K562 (cell line): Measurements from ENCODE around the gene TP53BP2. TPM values are rescaled to one million over a fixed set of nuclear protein-coding genes. Genes with fewer than 3 reads are reported as not detected.

Experiments
- ATAC-seq: fragments of 200-7000 bp; cut with Tn5 transposase; 3 replicates; pipeline ENCODE4 v1.9.1; 2020; ENCODE audit warnings: moderate library complexity
- BruUV-seq: library from RNA; stranded (reverse); fragments of 400-500 nt; replicated peaks from 2 replicates; lab custom pipeline; 2021; lab: Mats Ljungman, UMichigan
- CTCF ChIA-PET: fragments of 300-600 bp; formaldehyde crosslinking; extraction: SDS; loops from one replicate; lab custom pipeline; 2021; ENCODE audit warnings: low intra/inter-chr PET ratio; lab: Yijun Ruan, JAX
- POLR2A ChIA-PET: fragments of 300-600, 350-650 bp; sonication (Branson Sonifier 250); formaldehyde crosslinking; extraction: SDS; loops from one replicate; lab custom pipeline; 2021; ENCODE audit warnings: antibody characterized with exemption, inconsistent platforms; lab: Yijun Ruan, JAX
- DNase-seq, 4 experiments: peaks; one replicate each; pipeline versions ENCODE4 v3.0.0 to v3.0.0-alpha.2; 2011 to 2018; ENCODE audit warnings: low spot score in 3 of 4, mixed read lengths in 3 of 4; ENCODE audit errors: extremely low read depth in 1 of 4
- FAIRE-seq: peaks from 2 replicates; lab custom pipeline; 2011; peaks lifted over from hg19 to GRCh38; lab: Jason Lieb, UNC
- H2AFZ ChIP-seq: 2 replicates; pipeline ENCODE4 v1.6.0; 2011; ENCODE audit warnings: low read depth, low read length, control low read depth, inconsistent platforms
- H3K27ac ChIP-seq: fragments of 200-600 bp; 3 replicates; pipeline ENCODE4 v1.8.0; 2011; ENCODE audit warnings: low read depth, mild to moderate bottlenecking, control low read depth, inconsistent platforms, low read length, moderate library complexity, mixed read lengths; ENCODE audit errors: extremely low read depth
- H3K27me3 ChIP-seq, 2 experiments: fragments of 300-600 bp in 1 of 2; 2 replicates in 1 of 2; 3 replicates in 1 of 2; pipeline versions ENCODE4 v1.6.0 to v1.8.0; 2011; ENCODE audit warnings: inconsistent platforms in 2 of 2, low read length in 2 of 2, mild to moderate bottlenecking in 1 of 2, mixed read lengths in 1 of 2, moderate library complexity in 1 of 2; ENCODE audit not compliant: control insufficient read depth in 2 of 2, insufficient read depth in 2 of 2
- H3K36me3 ChIP-seq: fragments of 300-600 bp; 3 replicates; pipeline ENCODE4 v1.8.0; 2011; ENCODE audit warnings: mild to moderate bottlenecking, low read length, inconsistent platforms; ENCODE audit not compliant: control insufficient read depth, insufficient read depth
- H3K4me1 ChIP-seq, 2 experiments: fragments of 200-600 bp in 1 of 2; replicated peaks in 1 of 2; 2 replicates in 1 of 2; 3 replicates in 1 of 2; pipeline versions ENCODE4 v1.5.1 to v1.8.0; 2011; ENCODE audit warnings: inconsistent platforms in 2 of 2, low read length in 2 of 2, mild to moderate bottlenecking in 1 of 2, mixed read lengths in 1 of 2, moderate library complexity in 1 of 2; ENCODE audit not compliant: control insufficient read depth in 2 of 2, insufficient read depth in 2 of 2
- H3K4me2 ChIP-seq: 2 replicates; pipeline ENCODE4 v1.6.1; 2011; ENCODE audit warnings: low read length, control low read depth, inconsistent platforms, mixed read lengths; ENCODE audit not compliant: insufficient read depth
- H3K4me3 ChIP-seq: fragments of 200-600 bp; sonication (generic), shearing (Covaris generic); 2 replicates; pipeline ENCODE4 v1.5.1; 2016; ENCODE audit warnings: control low read depth, inconsistent platforms
- H3K79me2 ChIP-seq: fragments of 200-600 bp; 3 replicates; pipeline ENCODE4 v1.8.0; 2011; ENCODE audit warnings: low read length, inconsistent platforms; ENCODE audit not compliant: control insufficient read depth, insufficient read depth
- H3K9ac ChIP-seq, 2 experiments: 2 replicates each; pipeline versions ENCODE4 v1.6.0 to v1.6.1; 2011; ENCODE audit warnings: low read depth in 2 of 2, low read length in 2 of 2, control low read depth in 1 of 2, inconsistent platforms in 1 of 2, mild to moderate bottlenecking in 1 of 2, mixed read lengths in 1 of 2; ENCODE audit not compliant: insufficient read depth in 1 of 2
- H3K9me1 ChIP-seq: one replicate; pipeline ENCODE4 v1.6.0; 2011; ENCODE audit warnings: inconsistent platforms, mild to moderate bottlenecking, low read length, moderate library complexity; ENCODE audit not compliant: control insufficient read depth, insufficient read depth
- H3K9me3 ChIP-seq: replicated peaks from 2 replicates; pipeline ENCODE4 v1.5.1; 2011; ENCODE audit warnings: low read depth, low read length, inconsistent platforms; ENCODE audit not compliant: control insufficient read depth, insufficient read depth
- H4K20me1 ChIP-seq: replicated peaks from 2 replicates; pipeline ENCODE4 v1.6.1; 2011; ENCODE audit warnings: low read length, inconsistent platforms, mixed read lengths; ENCODE audit not compliant: control insufficient read depth, insufficient read depth
- PHB ChIP-seq: fragments of 250-450 bp; sonication (Bioruptor Pico); IDR thresholded peaks from 2 replicates; pipeline ENCODE4 v1.5.0; 2021
- TRIM24 ChIP-seq, 2 experiments: fragments of 450-650 bp; IDR thresholded peaks; 2 replicates each; pipeline ENCODE4 v1.6.1; 2016
- ZBTB5 ChIP-seq: fragments of 450-650 bp; IDR thresholded peaks from 2 replicates; pipeline ENCODE4 v1.6.1; 2017; ENCODE audit warnings: antibody characterized with exemption
- ZKSCAN8 ChIP-seq: fragments of 200-800 bp; sonication (Bioruptor generic); IDR thresholded peaks from 2 replicates; pipeline ENCODE4 v1.6.1; 2016; ENCODE audit warnings: missing genetic modification characterization, missing compliant biosample characterization
- WGBS: fragments of 100-300 bp; shearing (Covaris generic); methylation state at CpG from one replicate; pipeline ENCODE4 v1.1.6; 2016; ENCODE audit warnings: low coverage, mixed read lengths; ENCODE audit not compliant: insufficient coverage; ENCODE audit errors: missing lambda C conversion rate; 5-methylcytosine and 5-hydroxymethylcytosine counted together
- in situ Hi-C: fragments of 300-500 bp; cut with MboI; formaldehyde crosslinking; loops from 4 replicates; pipeline ENCODE4 v1.15.0; 2018; ENCODE audit warnings: inconsistent platforms, mixed read lengths
- intact Hi-C: fragments of 100-400 bp; cut with micrococcal nuclease; formaldehyde crosslinking; loops from 2 replicates; pipeline ENCODE4 v1.14.2; 2022
- polyA plus RNA-seq, 8 experiments: library from polyadenylated mRNA; depleted of rRNA in 4 of 8; stranded (reverse) in 5 of 8; unstranded in 3 of 8; fragments of >200 nt; fragmentation: Nextera tagmentation in 2 of 8; fragmentation: Illumina TruSeq in 1 of 8; extraction: Ambion mirVana in 2 of 8; extraction: Trizol in 1 of 8; gene quantifications; 2 replicates each; pipeline versions ENCODE4 v1.2.1 to v1.2.3, GENCODE V29; 2011 to 2014; ENCODE audit warnings: inconsistent platforms in 1 of 8, missing spikeins in 1 of 8
- total RNA-seq, 7 experiments: library from RNA; depleted of rRNA in 6 of 7; stranded (reverse); fragments of >200 nt in 6 of 7; fragmentation: Illumina TruSeq in 2 of 7; extraction: Trizol in 2 of 7; gene quantifications; 2 replicates each; pipeline versions ENCODE4 v1.2.1 to v1.2.3, GENCODE V29; 2011 to 2021; ENCODE audit warnings: low replicate concordance in 1 of 7
- TF ChIP-seq, protein P1 (sequence below), 2 experiments: fragments of 450-650 bp in 1 of 2; IDR thresholded peaks; 2 replicates each; pipeline ENCODE4 v1.6.1; 2011 to 2017; ENCODE audit warnings: low read depth in 2 of 2, antibody characterized with exemption in 1 of 2, borderline replicate concordance in 1 of 2, low read length in 1 of 2, mild to moderate bottlenecking in 1 of 2, mixed read lengths in 1 of 2; ENCODE audit not compliant: control insufficient read depth in 1 of 2

Gene TP53BP2
- total and polyA plus RNA-seq, 9 of the 15 experiments (the other 6 are each of a cell fraction or from before 2014, with no cell fraction given), result 17.0 to 69.6 (median 40.1) TPM

DNA sequence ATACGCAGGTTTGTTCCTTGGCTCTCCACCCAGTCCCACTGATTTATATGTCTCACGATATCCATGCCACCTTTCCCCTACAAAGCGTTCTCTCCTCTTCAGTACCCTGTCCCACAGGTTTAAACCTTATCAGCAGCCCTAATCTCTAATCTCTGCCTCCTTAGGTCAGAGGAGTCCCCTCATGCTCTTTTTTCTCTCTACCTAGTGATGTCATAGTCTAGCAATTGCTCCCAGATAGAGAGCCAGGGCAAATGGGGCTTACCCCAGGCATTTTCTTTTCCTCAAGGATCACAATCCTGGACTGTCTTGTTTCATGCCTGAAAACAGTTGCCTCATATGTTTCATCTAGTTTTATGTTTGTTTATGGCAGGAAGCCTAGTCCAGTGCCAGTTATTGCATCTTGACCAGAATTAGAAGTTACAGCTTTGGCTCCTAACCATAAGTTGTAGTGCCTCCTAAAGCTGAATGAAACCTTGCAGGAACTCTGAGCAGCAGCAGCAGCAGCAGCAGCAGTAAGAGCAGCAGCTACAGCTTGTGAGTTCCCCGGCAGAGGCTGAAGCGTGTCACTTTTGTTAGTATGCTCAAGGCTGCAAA, 26.7 kb upstream of the TP53BP2 start:
- ChIA-PET CTCF (no interaction called here), POLR2A (interaction anchor here (0.6 kb wide), 1 partner anchor 281 kb away, joined by 3 read pairs; no protein-coding TSS in a partner anchor)
- Histone ChIP-seq H3K9me1 (no peaks in the 10 kb centered on the region), H3K36me3 (no peaks in the 10 kb centered on the region), H3K27ac (no peak overlapping the region), H3K27me3 (no peaks in the 10 kb centered on the region), H3K4me1 (peaks cover 9 to 22% of the 10 kb centered on the region in 2 experiments; a peak in 3 of 5 replicates), H3K4me2 (no peak overlapping the region), H3K79me2 (no peaks in the 10 kb centered on the region), H3K9me3 (peaks cover 14% of the 10 kb centered on the region), H3K4me3 (no peak overlapping the region), H4K20me1 (no peaks in the 10 kb centered on the region), H3K9ac (no peak overlapping the region), H2AFZ (no peak overlapping the region)
- intact Hi-C loops, result no loop called here
- WGBS, result 77% methylated on average over 5 of the region's 5 CpGs
- BruUV-seq, result no TSS peak
- TF ChIP-seq ZKSCAN8 (CRISPR knock-in tag) (peak; percentile 18; the same call in 1 of the 2 replicates), PHB (CRISPR knock-in tag) (no peak), ZBTB5 (no peak), TRIM24 (IDR thresholded peaks at IDR 0.05) (0 out of 4 replicates have a peak, but pooled peaks of 1 of the 2 experiments have one; percentile 13)
- TF ChIP-seq, protein P1, sequence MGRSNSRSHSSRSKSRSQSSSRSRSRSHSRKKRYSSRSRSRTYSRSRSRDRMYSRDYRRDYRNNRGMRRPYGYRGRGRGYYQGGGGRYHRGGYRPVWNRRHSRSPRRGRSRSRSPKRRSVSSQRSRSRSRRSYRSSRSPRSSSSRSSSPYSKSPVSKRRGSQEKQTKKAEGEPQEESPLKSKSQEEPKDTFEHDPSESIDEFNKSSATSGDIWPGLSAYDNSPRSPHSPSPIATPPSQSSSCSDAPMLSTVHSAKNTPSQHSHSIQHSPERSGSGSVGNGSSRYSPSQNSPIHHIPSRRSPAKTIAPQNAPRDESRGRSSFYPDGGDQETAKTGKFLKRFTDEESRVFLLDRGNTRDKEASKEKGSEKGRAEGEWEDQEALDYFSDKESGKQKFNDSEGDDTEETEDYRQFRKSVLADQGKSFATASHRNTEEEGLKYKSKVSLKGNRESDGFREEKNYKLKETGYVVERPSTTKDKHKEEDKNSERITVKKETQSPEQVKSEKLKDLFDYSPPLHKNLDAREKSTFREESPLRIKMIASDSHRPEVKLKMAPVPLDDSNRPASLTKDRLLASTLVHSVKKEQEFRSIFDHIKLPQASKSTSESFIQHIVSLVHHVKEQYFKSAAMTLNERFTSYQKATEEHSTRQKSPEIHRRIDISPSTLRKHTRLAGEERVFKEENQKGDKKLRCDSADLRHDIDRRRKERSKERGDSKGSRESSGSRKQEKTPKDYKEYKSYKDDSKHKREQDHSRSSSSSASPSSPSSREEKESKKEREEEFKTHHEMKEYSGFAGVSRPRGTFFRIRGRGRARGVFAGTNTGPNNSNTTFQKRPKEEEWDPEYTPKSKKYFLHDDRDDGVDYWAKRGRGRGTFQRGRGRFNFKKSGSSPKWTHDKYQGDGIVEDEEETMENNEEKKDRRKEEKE (IDR thresholded peaks at IDR 0.05; ENCODE audit: borderline replicate concordance in 1 of 2, control insufficient read depth in 1 of 2, low read depth in 2 of 2, low read length in 1 of 2), result no peak
- ATAC-seq, result no peak
- FAIRE-seq, result no peak
- DNase-seq, result peak in 1 of 4 experiments; percentile 25
- in situ Hi-C loops, result no loop called here
